Measurements from ENCODE around the gene RALA. TPM values are rescaled to one million over a fixed set of nuclear protein-coding genes. Genes with fewer than 3 reads are reported as not detected.
A peak's percentile ranks its signal among the peaks of the same experiment; 100 is the strongest.

The RALA gene
- total RNA-seq (2016; rRNA removed; fragmentation: Illumina TruSeq; extraction: Trizol) (11.8 and 23.0 TPM in 2 replicates), polyA plus RNA-seq (2011; rRNA removed) (12.8 and 19.5 TPM in 2 replicates), polyA minus RNA-seq (2011; rRNA and poly(A)+ RNA removed; ENCODE audit: low replicate concordance) (9.4 and 17.2 TPM in 2 replicates), Bru-seq, nascent RNA (percentile 87 among the genes with signal in this experiment), BruChase-seq, experiment 1, labeled RNA remaining after a 6-hour chase (percentile 80 among the genes with signal in this experiment), BruChase-seq, experiment 2, labeled RNA remaining after a 2-hour chase (percentile 80 among the genes with signal in this experiment)
- total RNA-seq (2016; cell fraction: cytosol; rRNA removed; fragmentation: Illumina TruSeq; extraction: Trizol; ENCODE audit: low read depth) = 6.1 and 6.9 TPM in 2 replicates
- total RNA-seq (2016; cell fraction: insoluble cytoplasmic fraction; rRNA removed; fragmentation: Illumina TruSeq; extraction: Trizol) = 12.6 and 22.2 TPM in 2 replicates
- total RNA-seq (2016; cell fraction: membrane; rRNA removed; fragmentation: Illumina TruSeq; extraction: Trizol) = 13.0 and 14.4 TPM in 2 replicates
- 10.8 and 11.3 TPM in 2 replicates for total RNA-seq (2016; cell fraction: nucleus; rRNA removed; fragmentation: Illumina TruSeq; extraction: Trizol)
- 9.2 and 12.2 TPM in 2 replicates for polyA plus RNA-seq (2011; cell fraction: cytosol; rRNA removed)
- 6.4 and 6.7 TPM in 2 replicates for polyA plus RNA-seq (2011; cell fraction: nucleus; rRNA removed)
- polyA plus RNA-seq (2012) = 23.7 and 26.7 TPM in 2 replicates
- 14.5 and 15.2 TPM in 2 replicates for polyA plus RNA-seq (2016; cell fraction: cytosol; fragmentation: Illumina TruSeq; extraction: Trizol; ENCODE audit: low read depth)
- 50.3 and 60.4 TPM in 2 replicates for polyA plus RNA-seq (2016; cell fraction: insoluble cytoplasmic fraction; fragmentation: Illumina TruSeq; extraction: Trizol; ENCODE audit: low read depth)
- 16.5 and 20.5 TPM in 2 replicates for polyA plus RNA-seq (2016; cell fraction: membrane; fragmentation: Illumina TruSeq; extraction: Trizol; ENCODE audit: low read depth)
- polyA plus RNA-seq (2016; cell fraction: nucleus; fragmentation: Illumina TruSeq; extraction: Trizol; ENCODE audit: insufficient read depth, low read depth) = 19.8 and 21.9 TPM in 2 replicates
- polyA minus RNA-seq (2011; cell fraction: cytosol; rRNA and poly(A)+ RNA removed) = 16.0 and 21.1 TPM in 2 replicates
- 23.4 and 25.4 TPM in 2 replicates for polyA minus RNA-seq (2011; cell fraction: nucleus; rRNA and poly(A)+ RNA removed)
- long read RNA-seq, experiment 1, transcript RALA-201 (5 exons, 2,880 nt) = major isoform, 52 of 65 reads
- long read RNA-seq, experiment 1, partial matches to known transcripts = 8 of 65 reads
- long read RNA-seq, experiment 1, other reads (novel, unspliced or antisense) = 5 of 65 reads
- long read RNA-seq, experiment 2, transcript RALA-201 (5 exons, 2,880 nt) = major isoform, 33 of 81 reads
- long read RNA-seq, experiment 2, partial matches to known transcripts = 45 of 81 reads
- long read RNA-seq, experiment 2, other reads (novel, unspliced or antisense) = 2 of 81 reads

GRCh38 chr7:39623047-39623731 lies at the start of gene RALA:
Gene RALA, plus strand, starts transcription at chr7:39623572. Its CDS starts 63,096 bp downstream, at chr7:39686668.
- ChIA-PET POLR2A (interaction anchor here (0.9 to 1.9 kb wide), 9 partner anchors 9 to 273 kb away, joined by 3 to 7 read pairs (median 4); partner anchors contain the start of gene YAE1), CTCF (ENCODE audit: low intra/inter-chr PET ratio, low total read pairs) (no interaction called here)
- Histone ChIP-seq H3K27me3 (ENCODE audit: control insufficient read depth in 1 of 2, insufficient read depth in 2 of 2, low read length in 2 of 2) (no peaks in the 10 kb centered on the region), H3K9ac (ENCODE audit: insufficient read depth, low read depth, low read length) (peak within 1 kb of the TSS; percentile 93), H3K36me3 (replicated peaks in 1 of 2; ENCODE audit: control insufficient read depth in 1 of 2, insufficient read depth in 2 of 2, low read length in 2 of 2) (no peaks in the 10 kb centered on the region), H3K27ac (ENCODE audit: extremely low read length, insufficient read depth, low read length) (peak within 1 kb of the TSS; percentile 94), H2AFZ (ENCODE audit: low read length) (no peak within 1 kb of the TSS), H4K20me1 (ENCODE audit: insufficient read depth, low read length) (peaks cover 9% of the 10 kb centered on the region; the same call in 1 of the 2 replicates), H3K79me2 (ENCODE audit: insufficient read depth, low read length) (peaks cover 45% of the 10 kb centered on the region), H3K4me2 (ENCODE audit: low read depth, low read length) (peak within 1 kb of the TSS; percentile 86), H3K4me1 (ENCODE audit: insufficient read depth, low read length) (peaks cover 49% of the 10 kb centered on the region), H3K9me3 (ENCODE audit: low read length) (no peaks in the 10 kb centered on the region), H3K4me3 (replicated peaks in 1 of 3; ENCODE audit: insufficient read depth in 1 of 3, low read depth in 2 of 3, low read length in 3 of 3) (peak within 1 kb of the TSS; percentile 79 to 87 (median 86))
- WGBS (ENCODE audit: low lambda C conversion rate) = 0% methylated on average over 4 of the region's 56 CpGs
- DNase-seq (ENCODE audit: low spot score) = peak; percentile 84
- intact Hi-C loops (cut with micrococcal nuclease; ENCODE audit: unreplicated experiment) (loop anchor here (2.0 kb wide), 1 partner anchor 56 kb away; the partner anchor contains the start of gene YAE1), in situ Hi-C loops (cut with HindIII; ENCODE audit: extremely low pct_ligation_motif_present, low pct_unique_long_range_greater_than_20kb) (no loop called here)
- no peak for FAIRE-seq
- ATAC-seq = peak; percentile 98
- BruUV-seq (replicated peaks) = no TSS peak
- TF ChIP-seq MED1 (CRISPR knock-in tag; IDR thresholded peaks at IDR 0.05) = no peak
- TF ChIP-seq ZNF878 (CRISPR knock-in tag; IDR thresholded peaks at IDR 0.05) = 0 out of 2 replicates have a peak, but pooled peaks have one; percentile 23
- no peak for TF ChIP-seq ZSCAN21 (CRISPR knock-in tag; IDR thresholded peaks at IDR 0.05; ENCODE audit: borderline replicate concordance)
- TF ChIP-seq ZBTB49 (CRISPR knock-in tag; IDR thresholded peaks at IDR 0.05; ENCODE audit: borderline replicate concordance) = no peak
- no peak for TF ChIP-seq ZNF496 (CRISPR knock-in tag; IDR thresholded peaks at IDR 0.05; ENCODE audit: insufficient replicate concordance)
- peak; percentile 29 for TF ChIP-seq SKI (IDR thresholded peaks at IDR 0.05; ENCODE audit: partially characterized antibody)
- TF ChIP-seq USF2 (IDR thresholded peaks at IDR 0.05; ENCODE audit: low read depth, low read length) = no peak
- TF ChIP-seq USF2 (CRISPR knock-in tag; IDR thresholded peaks at IDR 0.05; ENCODE audit: borderline replicate concordance) = peak; percentile 48; the same call in 1 of the 2 replicates
- TF ChIP-seq SALL1 (CRISPR knock-in tag; IDR thresholded peaks at IDR 0.05) = peak; percentile 67
- no peak for TF ChIP-seq SYNCRIP (IDR thresholded peaks at IDR 0.05; ENCODE audit: insufficient read depth, low read depth, low read length)
- no peak for TF ChIP-seq ZNF253 (CRISPR knock-in tag; IDR thresholded peaks at IDR 0.05; ENCODE audit: borderline replicate concordance)
- TF ChIP-seq CEBPG (CRISPR knock-in tag; IDR thresholded peaks at IDR 0.05) = no peak
